Neutrophil (primary cell): ENCODE data around the gene CANT1.

Source experiments
- H3K27ac ChIP-seq: fragments of 200-600 bp; sonication (generic); 2 replicates; pipeline ENCODE4 v1.5.1; 2016; ENCODE audit warnings: mild to moderate bottlenecking, moderate library complexity
- H3K27me3 ChIP-seq: fragments of 200-600 bp; sonication (generic); 2 replicates; pipeline ENCODE4 v1.6.0; 2016; ENCODE audit warnings: mild to moderate bottlenecking
- H3K36me3 ChIP-seq: fragments of 200-600 bp; sonication (generic); 2 replicates; pipeline ENCODE4 v1.5.1; 2017
- H3K4me1 ChIP-seq, 2 experiments: fragments of 200-600 bp in 1 of 2; sonication (generic) in 1 of 2; 1 replicate in 1 of 2; 2 replicates in 1 of 2; pipeline versions ENCODE4 v1.5.1 to v1.6.1; 2013 to 2016; ENCODE audit warnings: low read depth in 1 of 2, low read length in 1 of 2, mild to moderate bottlenecking in 1 of 2, moderate library complexity in 1 of 2; ENCODE audit not compliant: control insufficient read depth in 1 of 2, insufficient read depth in 1 of 2
- H3K4me3 ChIP-seq, 2 experiments: fragments of 200-600 bp in 1 of 2; sonication (generic) in 1 of 2; 1 replicate in 1 of 2; 2 replicates in 1 of 2; pipeline ENCODE4 v1.5.1; 2013 to 2016; ENCODE audit warnings: low read depth in 1 of 2, low read length in 1 of 2, mild to moderate bottlenecking in 1 of 2, moderate library complexity in 1 of 2
- H3K9me3 ChIP-seq: fragments of 200-600 bp; sonication (generic); 2 replicates; pipeline ENCODE4 v1.5.1; 2016
- CTCF ChIP-seq: fragments of 200-600 bp; sonication (generic); IDR thresholded peaks from 2 replicates; pipeline ENCODE4 v1.5.1; 2016; ENCODE audit warnings: antibody characterized with exemption

The CANT1 gene

GRCh38 chr17:78959803-78960202 lies 49.8 kb downstream of the CANT1 start:
- no peak for TF ChIP-seq CTCF
- Histone ChIP-seq H3K27me3 (no peaks in the 10 kb centered on the region), H3K4me1 (peaks cover 0 to 3% of the 10 kb centered on the region in 2 experiments), H3K27ac (no peak overlapping the region), H3K9me3 (no peaks in the 10 kb centered on the region), H3K36me3 (no peaks in the 10 kb centered on the region), H3K4me3 (no peak overlapping the region)

GRCh38 chr17:78958641-78959127 lies 50.9 kb downstream of the CANT1 start:
- Histone ChIP-seq H3K27me3 (no peaks in the 10 kb centered on the region), H3K4me3 (no peak overlapping the region), H3K27ac (no peak overlapping the region), H3K9me3 (no peaks in the 10 kb centered on the region), H3K4me1 (peaks cover 0 to 3% of the 10 kb centered on the region in 2 experiments), H3K36me3 (no peaks in the 10 kb centered on the region)
- no peak for TF ChIP-seq CTCF

- no peaks in the 10 kb centered on the region for H3K36me3 ChIP-seq
- H3K27me3 ChIP-seq: no peaks in the 10 kb centered on the region
- peaks cover 0 to 3% of the 10 kb centered on the region in 2 experiments for H3K4me1 ChIP-seq
- no peak for TF ChIP-seq CTCF
- H3K4me3 ChIP-seq: no peak overlapping the region
- no peak overlapping the region for H3K27ac ChIP-seq
- H3K9me3 ChIP-seq: no peaks in the 10 kb centered on the region
These were observed 52.4 kb downstream of the CANT1 start for GRCh38 chr17:78957128-78957527.

GRCh38 chr17:78956254-78956653 lies 53.3 kb downstream of the CANT1 start:
- Histone ChIP-seq H3K4me1 (peaks cover 0 to 3% of the 10 kb centered on the region in 2 experiments), H3K36me3 (no peaks in the 10 kb centered on the region), H3K27ac (no peak overlapping the region), H3K4me3 (no peak overlapping the region), H3K9me3 (no peaks in the 10 kb centered on the region), H3K27me3 (no peaks in the 10 kb centered on the region)
- no peak for TF ChIP-seq CTCF

- no peak for TF ChIP-seq CTCF
- Histone ChIP-seq H3K36me3 (no peaks in the 10 kb centered on the region), H3K4me3 (no peak overlapping the region), H3K27ac (no peak overlapping the region), H3K9me3 (no peaks in the 10 kb centered on the region), H3K27me3 (no peaks in the 10 kb centered on the region), H3K4me1 (no peaks in the 10 kb centered on the region)
These were observed 54.9 kb downstream of the CANT1 start for GRCh38 chr17:78954684-78955083.
